Measurements from ENCODE around the gene CDH13.

CDH13 gene

GRCh38 chr16:83743241-83743640 lies 1116.5 kb downstream of the CDH13 start:
- no peak for DNase-seq

- DNase-seq = no peak
Observed at GRCh38 chr16:83743720-83744119, 1117.0 kb downstream of the CDH13 start.

- no peak for DNase-seq
Observed at GRCh38 chr16:83744441-83744981, 1117.7 kb downstream of the CDH13 start.

- no peak for DNase-seq
Observed at GRCh38 chr16:83746611-83747010, 1119.8 kb downstream of the CDH13 start.

GRCh38 chr16:83747936-83748335 lies 1121.2 kb downstream of the CDH13 start:
- no peak for DNase-seq

DNA sequence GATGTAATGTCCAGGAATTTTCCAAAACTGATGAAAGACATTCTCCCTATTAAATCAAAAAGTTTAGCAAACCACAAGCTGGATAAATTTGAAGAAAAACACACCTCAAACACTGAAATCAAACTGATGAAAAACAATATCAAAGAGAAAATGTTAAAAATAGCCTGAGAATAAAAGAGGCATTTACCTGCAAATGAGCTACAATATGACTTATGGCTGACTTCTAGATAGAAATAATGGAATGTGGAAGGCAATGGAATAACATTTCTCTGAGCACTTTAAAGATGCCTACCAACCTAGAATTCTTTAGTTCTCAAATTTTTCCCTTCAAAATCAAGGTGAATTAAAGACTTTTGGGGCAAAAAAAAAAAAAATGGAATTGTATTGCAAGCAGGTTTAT lies 1128.6 kb downstream of the CDH13 start:
- no peak for DNase-seq

DNA sequence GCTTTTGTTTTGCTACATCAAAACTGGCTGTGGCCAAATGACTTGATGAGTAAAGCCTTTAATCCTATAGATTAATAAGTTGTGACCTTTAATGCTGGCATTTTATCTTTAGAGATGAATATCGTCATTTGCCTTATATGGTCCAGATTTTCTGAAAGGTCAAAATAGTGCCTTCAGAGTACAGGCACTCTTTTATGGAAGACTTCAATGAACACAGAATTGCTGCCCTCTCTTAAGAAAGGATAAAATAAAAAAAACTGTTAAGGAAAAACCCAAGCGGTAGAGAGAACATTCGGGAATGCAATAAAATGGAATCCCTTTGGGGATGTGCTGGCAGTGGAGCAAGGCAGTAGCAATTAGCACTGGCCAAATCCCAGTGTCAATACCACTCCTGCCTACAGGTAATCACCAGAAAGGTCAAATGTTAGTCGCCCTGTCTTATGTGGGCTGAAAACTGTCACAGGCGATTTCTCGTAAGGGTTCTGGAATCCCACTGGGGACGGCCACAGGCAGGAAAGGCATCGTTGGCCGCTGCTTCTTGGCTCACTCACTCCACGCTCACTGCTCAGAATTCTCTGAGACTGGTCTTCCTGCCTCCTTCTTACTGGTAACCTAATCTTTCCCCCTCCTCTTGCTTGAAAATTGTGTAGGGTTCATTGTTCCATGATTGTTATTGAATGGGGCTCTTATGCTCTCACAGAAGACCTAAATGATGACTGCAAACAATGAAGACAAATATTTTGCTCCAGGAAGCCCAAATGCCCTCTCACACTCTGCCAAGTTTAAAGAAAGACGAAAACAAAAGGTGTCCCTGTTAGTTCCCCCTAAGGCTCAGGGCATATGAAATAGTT lies 1135.6 kb downstream of the CDH13 start:
- DNase-seq = no peak

DNA sequence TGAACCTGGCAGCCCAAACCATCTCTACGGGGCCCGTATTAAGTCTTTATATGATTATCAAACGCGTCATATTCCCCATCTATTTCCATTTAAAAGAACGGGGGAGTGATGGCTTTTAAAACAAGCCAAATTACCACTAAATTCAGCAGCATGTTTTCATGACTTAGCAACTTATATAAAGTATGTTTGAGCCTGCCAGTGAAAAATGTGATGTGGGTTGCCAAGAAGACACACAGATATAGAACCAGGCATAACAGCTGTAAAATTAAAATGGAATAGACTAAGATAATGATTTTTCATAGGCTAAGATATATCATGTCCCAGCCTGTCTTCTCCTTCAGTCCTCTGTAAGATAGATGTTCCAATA lies 1136.2 kb downstream of the CDH13 start:
- no peak for DNase-seq

DNA sequence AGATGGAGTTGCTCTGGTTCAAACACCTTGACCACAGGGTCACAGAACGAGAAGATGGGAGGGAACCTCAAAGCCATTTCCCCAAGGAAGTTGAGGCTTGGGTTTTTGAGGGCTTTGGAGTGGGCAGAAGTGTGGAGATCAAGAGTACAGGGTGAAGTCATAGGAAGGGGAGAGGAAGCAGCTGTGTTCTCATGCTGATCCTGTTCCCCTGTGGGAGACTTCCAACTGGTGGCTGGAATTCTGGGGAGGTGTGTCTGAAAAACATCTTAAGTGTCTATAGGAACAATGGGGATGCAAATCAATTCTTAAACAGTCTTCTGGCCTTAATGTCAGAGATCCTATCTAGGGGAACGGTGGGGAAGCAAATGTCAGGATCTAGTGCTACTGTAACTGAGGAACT lies 1142.2 kb downstream of the CDH13 start:
- no peak for DNase-seq

- DNase-seq = no peak
Observed at GRCh38 chr16:83769397-83770008, 1142.7 kb downstream of the CDH13 start.

DNA sequence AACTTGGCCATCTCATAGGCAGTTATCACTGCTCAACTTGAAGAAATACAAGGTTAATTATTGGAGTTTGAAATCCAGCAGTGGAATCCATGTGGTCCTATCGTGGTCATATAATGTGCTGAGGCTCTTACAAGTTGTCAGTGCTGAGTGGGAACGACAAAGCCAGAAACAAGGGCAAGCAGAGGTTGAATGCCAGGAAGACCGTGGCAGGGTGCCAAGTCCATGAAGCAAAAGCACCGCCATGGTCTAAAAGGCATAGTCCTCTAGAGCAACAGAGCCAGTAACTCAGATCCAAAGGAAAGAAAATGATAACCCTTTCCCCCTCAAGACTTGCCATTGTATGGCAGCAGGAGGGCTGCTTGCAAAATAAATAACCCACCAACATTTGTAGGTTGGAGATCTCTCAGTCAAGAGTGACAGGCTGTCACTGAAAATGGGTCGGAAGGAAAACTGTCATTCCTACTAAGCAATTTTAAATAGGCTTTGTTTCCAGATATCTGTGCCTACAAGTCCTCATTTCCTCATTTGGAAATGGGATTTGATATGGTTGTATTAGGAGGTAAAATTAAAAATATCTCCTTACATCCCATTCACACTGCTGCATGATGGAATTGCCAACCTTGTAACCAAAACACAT lies 1144.7 kb downstream of the CDH13 start:
- no peak for DNase-seq

DNA sequence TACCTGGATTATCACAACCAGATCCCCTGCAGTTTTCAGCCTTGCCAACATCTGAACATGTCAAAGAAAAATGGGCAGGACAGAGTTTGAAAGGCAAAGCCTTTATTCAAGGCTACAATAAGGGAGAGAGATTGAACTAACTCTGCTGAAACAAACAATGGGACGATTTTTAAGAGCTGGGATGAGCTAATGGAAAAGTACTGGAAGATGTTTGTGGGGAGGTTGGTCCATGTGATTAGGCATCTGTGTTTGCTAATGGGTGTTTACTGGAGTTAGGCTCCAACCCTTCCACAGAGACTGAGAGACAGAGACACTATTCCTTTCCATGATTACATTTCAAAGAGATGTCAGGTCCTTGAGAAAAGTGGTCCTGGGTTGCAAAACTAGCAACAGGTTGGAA lies 1146.0 kb downstream of the CDH13 start:
- DNase-seq = no peak

GRCh38 chr16:83774066-83774465 lies 1147.3 kb downstream of the CDH13 start:
- DNase-seq = no peak

GRCh38 chr16:83776944-83777343 lies 1150.2 kb downstream of the CDH13 start:
- no peak for DNase-seq

- no peak for DNase-seq
Observed at GRCh38 chr16:83779886-83780285, 1153.1 kb downstream of the CDH13 start.

DNA sequence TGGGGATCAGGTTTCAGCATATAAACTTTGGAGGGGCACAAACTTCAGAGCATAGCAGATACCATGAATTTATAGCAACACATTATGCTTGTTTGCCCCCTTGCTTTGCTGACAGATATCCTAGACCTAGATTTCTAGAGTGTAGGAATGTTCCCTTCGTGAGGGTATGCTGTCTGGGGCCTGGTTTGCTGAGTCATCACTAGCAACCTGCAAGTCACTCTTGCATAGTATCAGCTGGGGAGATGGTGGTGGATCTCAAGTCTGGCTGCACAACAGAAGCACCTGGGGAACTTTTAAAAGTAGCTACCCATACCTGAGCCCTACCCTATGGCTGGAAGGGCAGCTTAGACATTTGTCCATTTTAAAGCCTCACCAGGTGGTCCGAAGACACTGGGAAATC lies 1158.7 kb downstream of the CDH13 start:
- DNase-seq = no peak

- no peak for DNase-seq
Observed at GRCh38 chr16:83789642-83790401, 1163.1 kb downstream of the CDH13 start.

DNA sequence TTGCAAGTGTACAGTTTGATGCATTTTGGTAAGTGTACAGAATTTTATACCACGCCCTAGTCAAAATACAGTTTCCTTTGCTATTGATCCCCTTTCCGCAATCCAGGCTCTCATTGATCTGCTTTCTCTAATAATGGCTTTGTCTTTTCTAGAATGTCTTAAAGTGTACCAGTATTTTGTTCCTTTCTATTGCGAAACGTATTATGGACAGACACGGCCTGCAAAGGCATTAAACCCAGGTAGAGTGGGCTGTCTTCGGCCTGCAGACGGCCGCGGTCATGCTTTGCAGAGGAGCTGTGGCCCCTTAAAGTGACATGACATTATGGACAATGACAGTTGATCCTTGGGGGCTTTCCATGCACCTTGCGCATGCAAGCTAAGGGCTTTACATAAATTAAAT lies 1165.1 kb downstream of the CDH13 start:
- no peak for DNase-seq

GRCh38 chr16:83792391-83792790 lies 1165.6 kb downstream of the CDH13 start:
- DNase-seq = no peak

- no peak for DNase-seq
Observed at GRCh38 chr16:83793179-83793578, 1166.4 kb downstream of the CDH13 start.

DNA sequence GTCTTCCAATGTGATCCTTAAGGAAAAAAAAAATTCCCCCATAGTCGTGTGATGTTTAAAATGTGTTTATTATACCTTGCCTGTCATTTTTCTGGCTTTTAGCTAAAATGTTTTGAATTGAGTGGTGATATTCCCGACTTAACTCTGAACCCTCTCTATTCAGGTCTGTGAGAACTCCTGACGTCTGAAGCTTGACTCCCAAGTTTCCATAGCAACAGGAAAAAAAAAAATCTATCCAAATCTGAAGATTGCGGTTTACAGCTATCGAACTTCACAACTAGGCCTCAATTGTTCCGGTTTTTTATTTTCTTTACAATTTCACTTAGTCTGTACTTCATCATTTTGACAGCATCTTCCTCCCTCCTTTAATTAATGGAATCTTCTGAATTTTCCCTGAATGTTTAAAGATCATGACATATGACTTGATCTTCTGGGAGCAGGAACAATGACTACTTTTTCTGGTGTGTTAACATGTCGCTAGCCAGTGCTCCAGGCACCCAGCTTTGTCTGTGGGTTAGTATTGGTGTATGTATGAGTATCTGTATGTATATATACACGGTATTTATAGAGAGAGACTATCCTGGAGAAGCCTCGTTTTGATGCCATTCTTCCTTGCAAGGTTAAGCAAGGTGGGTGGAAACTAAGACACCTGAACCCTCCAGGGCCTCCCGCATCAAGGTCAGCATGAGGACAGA lies 1168.2 kb downstream of the CDH13 start:
- DNase-seq = no peak

- no peak for DNase-seq
Observed at GRCh38 chr16:83797013-83797412, 1170.2 kb downstream of the CDH13 start.
